Left renal cortex interstitium (tissue), 4 donors: ENCODE measurements around the gene WDR70. TPM values are rescaled to one million over a fixed set of nuclear protein-coding genes. Genes with fewer than 3 reads are reported as not detected.
"Not testable (repeated sequence)": the region's sequence is repeated elsewhere in the genome, so short reads cannot be mapped to it uniquely, and the experiment has no call there.

Experiments used
- DNase-seq, 4 donors: peaks; one replicate each; pipeline ENCODE4 v3.0.0-alpha.2; 2013; ENCODE audit warnings: low read depth in 4 of 4, low spot score in 2 of 4, missing footprints in 1 of 4
- polyA plus RNA-seq, 4 donors: library from polyadenylated mRNA; unstranded; fragments of 120-200 nt; gene quantifications; one replicate each; pipeline ENCODE4 v1.2.1, GENCODE V29; 2013; ENCODE audit not compliant: insufficient read length in 4 of 4

WDR70 gene
- polyA plus RNA-seq, 4 donors: 45.6 to 54.5 (median 53.2) TPM

GRCh38 chr5:37451991-37452390 lies 72.9 kb downstream of the WDR70 start:
- DNase-seq: not testable (repeated sequence)

- DNase-seq: not testable (repeated sequence)
These were observed 74.1 kb downstream of the WDR70 start for GRCh38 chr5:37453252-37453651.

GRCh38 chr5:37454402-37455055 lies 75.4 kb downstream of the WDR70 start:
- not testable (repeated sequence) for DNase-seq

GRCh38 chr5:37463191-37464051 lies 84.3 kb downstream of the WDR70 start:
- DNase-seq: not testable (repeated sequence)

GRCh38 chr5:37464581-37464980 lies 85.5 kb downstream of the WDR70 start:
- not testable (repeated sequence) for DNase-seq

GRCh38 chr5:37469383-37469782 lies 90.3 kb downstream of the WDR70 start:
- not testable (repeated sequence) for DNase-seq

GRCh38 chr5:37471666-37472197 lies 92.6 kb downstream of the WDR70 start:
- no peak for DNase-seq

- DNase-seq: no peak
These were observed 98.3 kb downstream of the WDR70 start for GRCh38 chr5:37477426-37477825.

- peak in 2 of 4 donors; percentile 0 to 9 for DNase-seq
These were observed 99.2 kb downstream of the WDR70 start for GRCh38 chr5:37478121-37478894.

- DNase-seq: not testable (repeated sequence)
These were observed 102.3 kb downstream of the WDR70 start for GRCh38 chr5:37481395-37481794.

- no peak for DNase-seq
These were observed 111.1 kb downstream of the WDR70 start for GRCh38 chr5:37490120-37490810.

GRCh38 chr5:37490931-37491330 lies 111.8 kb downstream of the WDR70 start:
- DNase-seq: no peak

- DNase-seq: no peak
These were observed 113.8 kb downstream of the WDR70 start for GRCh38 chr5:37492778-37493555.

- DNase-seq: no peak
These were observed 115.6 kb downstream of the WDR70 start for GRCh38 chr5:37494756-37495155.

- DNase-seq: no peak
These were observed 116.1 kb downstream of the WDR70 start for GRCh38 chr5:37495210-37495609.

- no peak for DNase-seq
These were observed 116.7 kb downstream of the WDR70 start for GRCh38 chr5:37495668-37496347.

- DNase-seq: no peak
These were observed 117.9 kb downstream of the WDR70 start for GRCh38 chr5:37496902-37497445.

GRCh38 chr5:37501152-37501551 lies 122.0 kb downstream of the WDR70 start:
- no peak for DNase-seq

GRCh38 chr5:37506241-37506640 lies 127.1 kb downstream of the WDR70 start:
- DNase-seq: no peak
